A673 (cell line): ENCODE data around the gene RC3H2.

Experiments
- CTCF ChIP-seq: fragments of 300-800, 200-600 bp; sonication (generic); conservative IDR thresholded peaks from 2 replicates; pipeline ENCODE4 v1.5.1; 2017; ENCODE audit warnings: low read depth, mild to moderate bottlenecking, antibody characterized with exemption, low read length, moderate library complexity, mixed read lengths
- EZH2 ChIP-seq: fragments of 200-600 bp; sonication (generic); IDR thresholded peaks from 2 replicates; pipeline ENCODE4 v1.6.1; 2017; ENCODE audit warnings: borderline replicate concordance, low read depth, mild to moderate bottlenecking, mixed read lengths, antibody characterized with exemption, low read length; ENCODE audit not compliant: poor library complexity, severe bottlenecking

GRCh38 chr9:122844137-122844536, 61.0 kb downstream of the RC3H2 start:
- no peak for TF ChIP-seq CTCF
- no peak for TF ChIP-seq EZH2
